ENCODE measurements around the gene SEMA3D. TPM values are rescaled to one million over a fixed set of nuclear protein-coding genes. Genes with fewer than 3 reads are reported as not detected.

The SEMA3D gene
- 13.6 TPM for total RNA-seq
- long read RNA-seq, partial matches to known transcripts: 1 of 6 reads
- long read RNA-seq, other reads (novel, unspliced or antisense): 5 of 6 reads

- ATAC-seq (peak; percentile 95), DNase-seq (peak; percentile 80)
- Histone ChIP-seq H3K36me3 (no peaks in the 10 kb centered on the region), H3K9me3 (no peaks in the 10 kb centered on the region), H3K4me3 (peak within 1 kb of the TSS; percentile 52), H3K27ac (peak within 1 kb of the TSS; percentile 37), H3K27me3 (peaks cover 10% of the 10 kb centered on the region), H3K4me1 (no peaks in the 10 kb centered on the region)
- intact Hi-C loops (cut with DNase I): no loop called here
- TF ChIP-seq CTCF (IDR thresholded peaks at IDR 0.05): peak; percentile 72
Measured at GRCh38 chr7:85186521-85187241, at the start of gene SEMA3D. Gene SEMA3D (minus strand): TSS chr7:85187056. CDS start chr7:85121891, 65,165 bp downstream.

GRCh38 chr7:85234730-85235129, 47.9 kb upstream of the SEMA3D start:
- Histone ChIP-seq H3K4me1 (no peaks in the 10 kb centered on the region), H3K36me3 (no peaks in the 10 kb centered on the region), H3K4me3 (no peak overlapping the region), H3K9me3 (no peaks in the 10 kb centered on the region), H3K27me3 (no peaks in the 10 kb centered on the region), H3K27ac (no peak overlapping the region)
- ATAC-seq (no peak), DNase-seq (no peak)
- TF ChIP-seq CTCF (IDR thresholded peaks at IDR 0.05): no peak
- intact Hi-C loops (cut with DNase I): no loop called here

- no peak overlapping the region for H3K4me3 ChIP-seq
- DNase-seq: no peak
- no peaks in the 10 kb centered on the region for H3K27me3 ChIP-seq
- intact Hi-C loops (cut with DNase I): no loop called here
- no peak for TF ChIP-seq CTCF (IDR thresholded peaks at IDR 0.05)
- no peak for ATAC-seq
- H3K9me3 ChIP-seq: no peaks in the 10 kb centered on the region
- no peaks in the 10 kb centered on the region for H3K4me1 ChIP-seq
- no peaks in the 10 kb centered on the region for H3K36me3 ChIP-seq
- H3K27ac ChIP-seq: no peak overlapping the region
Measured at GRCh38 chr7:85232068-85232467, 45.2 kb upstream of the SEMA3D start.

GRCh38 chr7:85230623-85231022, 43.8 kb upstream of the SEMA3D start:
- Histone ChIP-seq H3K4me1 (no peaks in the 10 kb centered on the region), H3K27me3 (no peaks in the 10 kb centered on the region), H3K36me3 (no peaks in the 10 kb centered on the region), H3K9me3 (no peaks in the 10 kb centered on the region), H3K27ac (no peak overlapping the region), H3K4me3 (no peak overlapping the region)
- no peak for ATAC-seq
- intact Hi-C loops (cut with DNase I): no loop called here
- DNase-seq: no peak
- TF ChIP-seq CTCF (IDR thresholded peaks at IDR 0.05): no peak

- TF ChIP-seq CTCF (IDR thresholded peaks at IDR 0.05): no peak
- Histone ChIP-seq H3K36me3 (no peaks in the 10 kb centered on the region), H3K27ac (no peak overlapping the region), H3K4me3 (no peak overlapping the region), H3K4me1 (no peaks in the 10 kb centered on the region), H3K27me3 (no peaks in the 10 kb centered on the region), H3K9me3 (no peaks in the 10 kb centered on the region)
- DNase-seq: no peak
- ATAC-seq: no peak
- intact Hi-C loops (cut with DNase I): no loop called here
Measured at GRCh38 chr7:85229544-85229943, 42.7 kb upstream of the SEMA3D start.
